Measurements from ENCODE around the gene NOL4L. TPM values are rescaled to one million over a fixed set of nuclear protein-coding genes. Genes with fewer than 3 reads are reported as not detected.
"Not testable (repeated sequence)": the region's sequence is repeated elsewhere in the genome, so short reads cannot be mapped to it uniquely, and the experiment has no call there.

NOL4L gene
- total RNA-seq, 4 donors from 2014 or later, result 2.6 to 12.8 (median 6.4) TPM

- Histone ChIP-seq H3K9me3 (no peaks in the 10 kb centered on the region), H3K36me3 (no peaks in the 10 kb centered on the region), H3K4me3 (no peak overlapping the region), H3K4me1 (peaks cover 29% of the 10 kb centered on the region), H3K27me3 (peaks cover 34% of the 10 kb centered on the region), H3K27ac (no peak overlapping the region)
- DNase-seq (ENCODE audit: low spot score in 2 of 2), result no peak
- TF ChIP-seq POLR2AphosphoS5 (IDR thresholded peaks at IDR 0.05) (no peak), POLR2A (IDR thresholded peaks at IDR 0.05) (no peak), EP300 (IDR thresholded peaks at IDR 0.05) (no peak), CTCF (IDR thresholded peaks at IDR 0.05) (no peak)
- 69% methylated on average over 15 of the region's 19 CpGs for WGBS
Measured at GRCh38 chr20:32580970-32581838, 3.9 kb downstream of the NOL4L start.

- no peak for TF ChIP-seq POLR2A (IDR thresholded peaks at IDR 0.05)
- TF ChIP-seq POLR2AphosphoS5 (IDR thresholded peaks at IDR 0.05), result no peak
- no peak for TF ChIP-seq CTCF (IDR thresholded peaks at IDR 0.05)
- TF ChIP-seq EP300 (IDR thresholded peaks at IDR 0.05), result no peak
- no peaks in the 10 kb centered on the region for H3K36me3 ChIP-seq
- H3K4me1 ChIP-seq, result peaks cover 27% of the 10 kb centered on the region
- no peaks in the 10 kb centered on the region for H3K9me3 ChIP-seq
- H3K27ac ChIP-seq, result no peak overlapping the region
- H3K4me3 ChIP-seq, result no peak overlapping the region
- 83% methylated on average over 19 of the region's 21 CpGs for WGBS
- H3K27me3 ChIP-seq, result peaks cover 25% of the 10 kb centered on the region
- DNase-seq (ENCODE audit: low spot score in 2 of 2), result no peak
Measured at GRCh38 chr20:32580219-32580969, 4.7 kb downstream of the NOL4L start.

- H3K27ac ChIP-seq, result no peak overlapping the region
- no peaks in the 10 kb centered on the region for H3K9me3 ChIP-seq
- no peak for DNase-seq (ENCODE audit: low spot score in 2 of 2)
- TF ChIP-seq POLR2A (IDR thresholded peaks at IDR 0.05) (no peak), CTCF (IDR thresholded peaks at IDR 0.05) (no peak), EP300 (IDR thresholded peaks at IDR 0.05) (no peak), POLR2AphosphoS5 (IDR thresholded peaks at IDR 0.05) (no peak)
- H3K4me1 ChIP-seq, result peaks cover 17% of the 10 kb centered on the region
- peaks cover 14% of the 10 kb centered on the region for H3K27me3 ChIP-seq
- no peaks in the 10 kb centered on the region for H3K36me3 ChIP-seq
- H3K4me3 ChIP-seq, result no peak overlapping the region
- WGBS, result 86% methylated on average over 9 of the region's 12 CpGs
Measured at GRCh38 chr20:32578840-32579390, 6.2 kb downstream of the NOL4L start.

GRCh38 chr20:32578062-32578461 is 7.1 kb downstream of the NOL4L start:
- DNase-seq (ENCODE audit: low spot score in 2 of 2); H3K4me1 ChIP-seq: not testable (repeated sequence)
- WGBS, result 67% methylated on average over 3 of the region's 3 CpGs

GRCh38 chr20:32577657-32578056 is 7.5 kb downstream of the NOL4L start:
- peaks cover 4% of the 10 kb centered on the region for H3K4me1 ChIP-seq
- H3K27me3 ChIP-seq, result peaks cover 7% of the 10 kb centered on the region
- DNase-seq (ENCODE audit: low spot score in 2 of 2), result no peak
- no peak overlapping the region for H3K27ac ChIP-seq
- H3K9me3 ChIP-seq, result no peaks in the 10 kb centered on the region
- WGBS, result 81% methylated on average over 4 of the region's 4 CpGs
- TF ChIP-seq EP300 (IDR thresholded peaks at IDR 0.05) (no peak), CTCF (IDR thresholded peaks at IDR 0.05) (no peak), POLR2AphosphoS5 (IDR thresholded peaks at IDR 0.05) (no peak), POLR2A (IDR thresholded peaks at IDR 0.05) (no peak)
- H3K36me3 ChIP-seq, result no peaks in the 10 kb centered on the region
- no peak overlapping the region for H3K4me3 ChIP-seq

More at GRCh38 chr20:32578062-32578461, 7.1 kb downstream of the NOL4L start:
- not testable (repeated sequence) for H3K36me3 ChIP-seq, H3K9me3 ChIP-seq, H3K27ac ChIP-seq, H3K4me3 ChIP-seq
- peaks cover 11% of the 10 kb centered on the region for H3K27me3 ChIP-seq

All from suprapubic skin (tissue), 4 donors.